B cell (primary cell): ENCODE measurements around the gene SMIM1. TPM values are rescaled to one million over a fixed set of nuclear protein-coding genes. Genes with fewer than 3 reads are reported as not detected.

Experiments used
- ATAC-seq: fragments of 200-7000 bp; cut with Tn5 transposase; one replicate; pipeline ENCODE4 v1.10.0; 2021; ENCODE audit warnings: low read depth, mild to moderate bottlenecking, moderate number of reproducible peaks, moderate library complexity
- CTCF ChIA-PET: fragments of 350-600 bp; sonication (Branson Sonifier 250); formaldehyde crosslinking; loops from one replicate; lab custom pipeline; 2021; ENCODE audit warnings: antibody characterized with exemption, inconsistent platforms; lab: Charles Lee
- POLR2A ChIA-PET: fragments of 350-600 bp; sonication (Branson Sonifier 250); formaldehyde crosslinking; loops from one replicate; lab custom pipeline; 2021; ENCODE audit warnings: antibody characterized with exemption; lab: Charles Lee
- DNase-seq: peaks from one replicate; pipeline ENCODE4 v3.0.0; 2013
- H2AFZ ChIP-seq: 2 replicates; pipeline ENCODE4 v1.6.1; 2012; ENCODE audit warnings: mild to moderate bottlenecking, low read depth, low read length; ENCODE audit not compliant: insufficient read depth, poor library complexity, severe bottlenecking
- H3K27ac ChIP-seq, 2 donors: 1 replicate in 1 of 2; 2 replicates in 1 of 2; pipeline ENCODE4 v1.5.1; 2012 to 2013; ENCODE audit warnings: low read length in 2 of 2, mild to moderate bottlenecking in 2 of 2, moderate library complexity in 1 of 2
- H3K27me3 ChIP-seq, 4 experiments: fragments of 200-600 bp in 1 of 4; sonication (generic) in 1 of 4; replicated peaks in 1 of 4; 1 replicate in 2 of 4; 2 replicates in 2 of 4; pipeline versions ENCODE4 v1.6.1 to v1.7.0; 2013 to 2016; ENCODE audit warnings: low read length in 3 of 4, mild to moderate bottlenecking in 2 of 4, mixed read lengths in 1 of 4, moderate library complexity in 1 of 4; ENCODE audit not compliant: insufficient read depth in 4 of 4, control insufficient read depth in 3 of 4; ENCODE audit errors: control extremely low read depth in 1 of 4
- H3K36me3 ChIP-seq, 2 experiments: replicated peaks in 1 of 2; 1 replicate in 1 of 2; 2 replicates in 1 of 2; pipeline versions ENCODE4 v1.6.1 to v1.7.1; 2013; ENCODE audit warnings: low read length in 1 of 2; ENCODE audit not compliant: insufficient read depth in 2 of 2, control insufficient read depth in 1 of 2; ENCODE audit errors: control extremely low read depth in 1 of 2, extremely low read depth in 1 of 2
- H3K4me1 ChIP-seq, 2 donors: fragments of 200-600 bp in 1 of 2; sonication (generic) in 1 of 2; 1 replicate in 1 of 2; 2 replicates in 1 of 2; pipeline versions ENCODE4 v1.5.1 to v1.6.1; 2013 to 2017; ENCODE audit warnings: low read length in 2 of 2; ENCODE audit not compliant: control insufficient read depth in 2 of 2, insufficient read depth in 2 of 2
- H3K4me2 ChIP-seq: replicated peaks from 2 replicates; pipeline ENCODE3; 2012; ENCODE audit warnings: mild to moderate bottlenecking, low read depth, low read length; ENCODE audit not compliant: poor library complexity, severe bottlenecking
- H3K4me3 ChIP-seq, 5 experiments: fragments of 200-600 bp in 1 of 5; sonication (generic) in 1 of 5; 1 replicate in 3 of 5; 2 replicates in 2 of 5; pipeline versions ENCODE4 v1.5.1 to v1.7.0; 2011 to 2016; ENCODE audit warnings: low read length in 4 of 5, mild to moderate bottlenecking in 4 of 5, low read depth in 2 of 5, control low read depth in 1 of 5, moderate library complexity in 1 of 5; ENCODE audit not compliant: insufficient read depth in 1 of 5; ENCODE audit errors: control extremely low read depth in 1 of 5, extremely low read depth in 1 of 5
- H3K79me2 ChIP-seq: fragments of 200-600 bp; sonication (generic); one replicate; pipeline ENCODE4 v1.6.0; 2016; ENCODE audit warnings: low read length; ENCODE audit not compliant: control insufficient read depth, insufficient read depth
- H3K9ac ChIP-seq: fragments of 200-600 bp; sonication (generic); 2 replicates; pipeline ENCODE4 v1.6.1; 2017; ENCODE audit warnings: mild to moderate bottlenecking, low read length, moderate library complexity
- H3K9me3 ChIP-seq, 3 donors: one replicate each; pipeline versions ENCODE4 v1.6.1 to v1.7.1; 2013; ENCODE audit warnings: low read length in 2 of 3; ENCODE audit not compliant: control insufficient read depth in 2 of 3, insufficient read depth in 1 of 3; ENCODE audit errors: control extremely low read depth in 1 of 3
- H4K20me1 ChIP-seq: 2 replicates; pipeline ENCODE4 v1.6.0; 2012; ENCODE audit warnings: mild to moderate bottlenecking, low read length; ENCODE audit not compliant: insufficient read depth, control insufficient read depth, poor library complexity, severe bottlenecking
- H3K27ac Mint-ChIP-seq: one replicate; pipeline ENCODE4 v1.8.0; 2021; ENCODE audit warnings: mixed read lengths
- H3K27me3 Mint-ChIP-seq: one replicate; pipeline ENCODE4 v1.8.0; 2021; ENCODE audit warnings: mixed read lengths
- H3K4me1 Mint-ChIP-seq: one replicate; pipeline ENCODE4 v1.8.0; 2021; ENCODE audit warnings: mixed read lengths
- H3K4me3 Mint-ChIP-seq: one replicate; pipeline ENCODE4 v1.8.0; 2021; ENCODE audit warnings: mixed read lengths
- H3K9me3 Mint-ChIP-seq: one replicate; pipeline ENCODE4 v1.8.0; 2022; ENCODE audit warnings: mixed read lengths; ENCODE audit not compliant: insufficient read depth
- CTCF ChIP-seq: fragments of 200-600 bp; IDR thresholded peaks from one replicate; pipeline ENCODE4 v1.8.0; 2022; ENCODE audit warnings: antibody characterized with exemption, mild to moderate bottlenecking
- EZH2 ChIP-seq: IDR thresholded peaks from 2 replicates; pipeline ENCODE4 v1.6.1; 2012; ENCODE audit warnings: borderline replicate concordance, low read depth, mild to moderate bottlenecking, moderate library complexity, low read length; ENCODE audit not compliant: insufficient read depth, poor library complexity, severe bottlenecking
- WGBS: methylation state at CpG from one replicate; pipeline ENCODE4 v1.1.5; 2013; ENCODE audit warnings: missing lambda C conversion rate; ENCODE audit not compliant: insufficient coverage; 5-methylcytosine and 5-hydroxymethylcytosine counted together
- intact Hi-C: fragments of 100-400 bp; cut with micrococcal nuclease; formaldehyde crosslinking; loops from one replicate; pipeline ENCODE4 v1.10.0; 2022
- polyA plus RNA-seq: library from polyadenylated mRNA; depleted of rRNA; stranded (reverse); fragments of >200 nt; gene quantifications from 2 replicates; pipeline ENCODE4 v1.2.3, GENCODE V29; 2012
- total RNA-seq, 2 donors: library from RNA; stranded (reverse); fragments of 120-200 nt in 1 of 2; gene quantifications; 1 replicate in 1 of 2; 2 replicates in 1 of 2; pipeline versions ENCODE4 v1.2.3 to v1.2.4, GENCODE V29; 2013 to 2022

The SMIM1 gene
- total and polyA plus RNA-seq, 2 donors (not counting 1 experiment from before 2014, with no cell fraction given) = 2.6 to 9.0 TPM

GRCh38 chr1:3786468-3787348, 14.2 kb downstream of the SMIM1 start:
- Mint-ChIP-seq H3K4me3 (no peak overlapping the region), H3K4me1 (peaks cover 5% of the 10 kb centered on the region), H3K9me3 (no peaks in the 10 kb centered on the region), H3K27ac (no peak overlapping the region), H3K27me3 (no peaks in the 10 kb centered on the region)
- Histone ChIP-seq H3K9ac (no peak overlapping the region), H4K20me1 (peaks cover 53% of the 10 kb centered on the region), H3K9me3 (no peaks in the 10 kb centered on the region), H3K27me3 (no peaks in the 10 kb centered on the region), H3K4me3 (no peak overlapping the region), H3K27ac (no peak overlapping the region), H3K79me2 (peaks cover 37% of the 10 kb centered on the region), H2AFZ (no peak overlapping the region), H3K4me2 (no peak overlapping the region), H3K4me1 (no peaks in the 10 kb centered on the region), H3K36me3 (peaks cover 0 to 55% of the 10 kb centered on the region in 2 experiments)
- ATAC-seq (no peak), DNase-seq (no peak)
- POLR2A ChIA-PET = no interaction called here
- TF ChIP-seq EZH2 = no peak
- TF ChIP-seq CTCF = no peak
- WGBS = 96% methylated on average over 45 of the region's 45 CpGs
- CTCF ChIA-PET = interaction anchor here (0.6 to 1.1 kb wide), 3 partner anchors 12 to 62 kb away, joined by 3 to 4 read pairs (median 3); no protein-coding TSS in a partner anchor
- intact Hi-C loops = no loop called here

GRCh38 chr1:3787349-3787715, 14.8 kb downstream of the SMIM1 start:
- DNase-seq (no peak), ATAC-seq (no peak)
- Mint-ChIP-seq H3K4me3 (no peak overlapping the region), H3K9me3 (no peaks in the 10 kb centered on the region), H3K4me1 (peaks cover 8% of the 10 kb centered on the region), H3K27ac (no peak overlapping the region), H3K27me3 (no peaks in the 10 kb centered on the region)
- 77% methylated on average over 7 of the region's 10 CpGs for WGBS
- Histone ChIP-seq H3K4me2 (no peak overlapping the region), H3K27ac (no peak overlapping the region), H4K20me1 (peaks cover 60% of the 10 kb centered on the region), H3K9ac (no peak overlapping the region), H3K4me3 (no peak overlapping the region), H3K9me3 (no peaks in the 10 kb centered on the region), H3K36me3 (peaks cover 0 to 53% of the 10 kb centered on the region in 2 experiments), H3K4me1 (no peaks in the 10 kb centered on the region), H2AFZ (no peak overlapping the region), H3K27me3 (no peaks in the 10 kb centered on the region), H3K79me2 (peaks cover 43% of the 10 kb centered on the region)
- POLR2A ChIA-PET = no interaction called here
- CTCF ChIA-PET = interaction anchor here (1.1 kb wide), 2 partner anchors 13 to 63 kb away, joined by 3 read pairs; no protein-coding TSS in a partner anchor
- intact Hi-C loops = no loop called here
- TF ChIP-seq EZH2 (no peak), CTCF (no peak)
